Measurements from ENCODE around the gene ITGAE. TPM values are rescaled to one million over a fixed set of nuclear protein-coding genes. Genes with fewer than 3 reads are reported as not detected.

Gene ITGAE
- total and polyA plus RNA-seq, 2 experiments from 2014 or later = 11.7 to 44.9 TPM

GRCh38 chr17:3813171-3813570 lies 12.2 kb upstream of the ITGAE start (continued):
- TF ChIP-seq POLR2AphosphoS5 (IDR thresholded peaks at IDR 0.05; ENCODE audit: low read depth) (no peak), CTCF (conservative IDR thresholded peaks at IDR 0.05; ENCODE audit: low read depth in 2 of 2) (no peak), CREB1 (CRISPR knock-in tag; IDR thresholded peaks at IDR 0.05; ENCODE audit: low read depth) (no peak), EZH2 (IDR thresholded peaks at IDR 0.05; ENCODE audit: low read depth, unreplicated experiment) (no peak), JUNB (IDR thresholded peaks at IDR 0.05; ENCODE audit: unreplicated experiment) (no peak)

GRCh38 chr17:3812771-3813170 lies 11.8 kb upstream of the ITGAE start:
- TF ChIP-seq ZNF462 (CRISPR knock-in tag; IDR thresholded peaks at IDR 0.05) = no peak
- no peak for TF ChIP-seq REST (IDR thresholded peaks at IDR 0.05; ENCODE audit: unreplicated experiment)
- no peak for TF ChIP-seq ETS1 (IDR thresholded peaks at IDR 0.05)
- no peak for TF ChIP-seq EZH2phosphoT487 (IDR thresholded peaks at IDR 0.05; ENCODE audit: unreplicated experiment)
- no peak for TF ChIP-seq NANOG (IDR thresholded peaks at IDR 0.05; ENCODE audit: borderline replicate concordance)
- no peak for TF ChIP-seq POLR2AphosphoS5 (IDR thresholded peaks at IDR 0.05; ENCODE audit: low read depth)
- no peak for TF ChIP-seq EZH2 (IDR thresholded peaks at IDR 0.05; ENCODE audit: low read depth, unreplicated experiment)
- no peak for TF ChIP-seq STAT1 (IDR thresholded peaks at IDR 0.05; ENCODE audit: unreplicated experiment)
- H3K36me3 ChIP-seq (ENCODE audit: insufficient read depth) = peaks cover 50% of the 10 kb centered on the region
- peak overlapping the region; percentile 31; the same call in 1 of the 2 replicates for H3K27ac Mint-ChIP-seq

More at GRCh38 chr17:3812771-3813170, 11.8 kb upstream of the ITGAE start:
- Histone ChIP-seq H3K9me2 (ENCODE audit: insufficient read depth) (no peaks in the 10 kb centered on the region), H3K79me2 (replicated peaks; ENCODE audit: insufficient read depth) (no peaks in the 10 kb centered on the region; the same call in 1 of the 2 replicates), H3K27me3 (ENCODE audit: insufficient read depth) (no peaks in the 10 kb centered on the region), H4K20me1 (replicated peaks; ENCODE audit: insufficient read depth) (peaks cover 15% of the 10 kb centered on the region), H2AFZ (no peak overlapping the region), H3F3A (replicated peaks; ENCODE audit: low read depth) (no peaks in the 10 kb centered on the region), H3K4me3 (no peak overlapping the region), H3K4me2 (no peak overlapping the region), H3K27ac (ENCODE audit: low read depth) (0 out of 2 replicates have a peak overlapping the region, but pooled peaks have one; percentile 32), H3K4me1 (ENCODE audit: insufficient read depth) (no peaks in the 10 kb centered on the region)
- Mint-ChIP-seq H3K9me3 (no peaks in the 10 kb centered on the region), H3K4me1 (no peaks in the 10 kb centered on the region), H3K27me3 (ENCODE audit: insufficient read depth, low read depth, poor library complexity) (peaks cover 7% of the 10 kb centered on the region), H3K36me3 (ENCODE audit: low read depth) (peaks cover 68% of the 10 kb centered on the region), H3K4me3 (no peak overlapping the region)
- no peak; the same call in 2 of the 3 replicates for ATAC-seq
- DNase-seq (ENCODE audit: low spot score) = no peak

All from GM23338 (cell line).